Panc1 (cell line): ENCODE data around the gene MAP7D3.

ENCODE experiments used
- CTCF ChIP-seq: fragments of 450-650 bp; IDR thresholded peaks from 2 replicates; pipeline ENCODE4 v1.5.1; 2017; ENCODE audit warnings: mild to moderate bottlenecking
- POLR2AphosphoS5 ChIP-seq: IDR thresholded peaks from 2 replicates; pipeline ENCODE4 v1.6.1; 2012; ENCODE audit warnings: mild to moderate bottlenecking, low read depth, low read length, moderate library complexity
- REST ChIP-seq, 2 experiments: IDR thresholded peaks; 2 replicates each; pipeline ENCODE4 v1.6.1; 2011 to 2012; ENCODE audit warnings: low read depth in 2 of 2, control low read depth in 1 of 2, low read length in 1 of 2, mild to moderate bottlenecking in 1 of 2, moderate library complexity in 1 of 2; ENCODE audit not compliant: insufficient read depth in 1 of 2
- TCF7L2 ChIP-seq: IDR thresholded peaks from 2 replicates; pipeline ENCODE4 v1.6.1; 2011; ENCODE audit warnings: mild to moderate bottlenecking, low read depth, low read length, inconsistent platforms

- TF ChIP-seq CTCF = no peak
- TF ChIP-seq POLR2AphosphoS5 = no peak
- no peak for TF ChIP-seq REST (IDR thresholded peaks at IDR 0.05; ENCODE audit: insufficient read depth in 1 of 2, low read depth in 2 of 2, low read length in 1 of 2)
- TF ChIP-seq TCF7L2 = no peak
Observed at GRCh38 chrX:136228839-136229207, 22.4 kb downstream of the MAP7D3 start.
